GM12878 (cell line): ENCODE measurements around the gene NMUR2. TPM values are rescaled to one million over a fixed set of nuclear protein-coding genes. Genes with fewer than 3 reads are reported as not detected.

ENCODE experiments used
- MTA3 ChIP-seq: IDR thresholded peaks from 2 replicates; pipeline ENCODE4 v1.6.1; 2012; ENCODE audit warnings: low read length, inconsistent platforms, borderline replicate concordance
- RAD21 ChIP-seq: IDR thresholded peaks from 2 replicates; pipeline ENCODE4 v1.6.1; 2011; ENCODE audit warnings: mild to moderate bottlenecking, low read depth, low read length, moderate library complexity; ENCODE audit not compliant: insufficient read depth
- RELA ChIP-seq: fragments of 450-650 bp; IDR thresholded peaks from 2 replicates; pipeline ENCODE4 v1.8.0; 2014; ENCODE audit warnings: borderline replicate concordance; ENCODE audit not compliant: partially characterized antibody
- SMC3 ChIP-seq: IDR thresholded peaks from 2 replicates; pipeline ENCODE4 v1.6.1; 2011; ENCODE audit warnings: low read length, improper control_type of control experiment, borderline replicate concordance
- ZBED1 ChIP-seq: IDR thresholded peaks from 2 replicates; pipeline ENCODE4 v1.6.1; 2016; ENCODE audit warnings: borderline replicate concordance
- polyA plus RNA-seq, 11 experiments: library from polyadenylated mRNA; depleted of rRNA in 4 of 11; unstranded in 6 of 11; stranded (reverse) in 5 of 11; fragments of >200 nt; fragmentation: Nextera tagmentation in 4 of 11; fragmentation: Illumina TruSeq in 1 of 11; extraction: Ambion mirVana in 4 of 11; extraction: Trizol in 1 of 11; gene quantifications; 1 replicate in 1 of 11; 2 replicates in 10 of 11; pipeline versions ENCODE4 v1.2.1 to v1.2.3, GENCODE V29; 2011 to 2016; ENCODE audit warnings: inconsistent platforms in 2 of 11, missing spikeins in 2 of 11, low read depth in 1 of 11
- total RNA-seq, 4 experiments: library from RNA; depleted of rRNA in 3 of 4; stranded (reverse); fragments of >200 nt in 3 of 4; fragmentation: Illumina TruSeq in 1 of 4; extraction: Trizol in 1 of 4; gene quantifications; 2 replicates each; pipeline versions ENCODE4 v1.2.1 to v1.2.3, GENCODE V29; 2013 to 2021
- TF ChIP-seq, protein P1 (sequence below), 3 experiments: IDR thresholded peaks in 2 of 3; conservative IDR thresholded peaks in 1 of 3; 2 replicates each; pipeline ENCODE4 v1.5.1; 2011; ENCODE audit warnings: low read depth in 3 of 3, low read length in 3 of 3, mild to moderate bottlenecking in 3 of 3, control low read depth in 2 of 3, moderate library complexity in 2 of 3, inconsistent platforms in 1 of 3, mixed read lengths in 1 of 3; ENCODE audit not compliant: control insufficient read depth in 2 of 3, insufficient read depth in 1 of 3; ENCODE audit errors: extremely low read depth in 1 of 3
- TF ChIP-seq, protein P2 (sequence below): fragments of 450-650 bp; IDR thresholded peaks from 2 replicates; pipeline ENCODE4 v1.6.1; 2017; ENCODE audit warnings: mild to moderate bottlenecking, moderate library complexity

NMUR2 gene
- total and polyA plus RNA-seq, 10 of the 15 experiments (the other 5 are each of a cell fraction or from before 2014, with no cell fraction given): 0.06 to 0.11 (median 0.06) TPM; not detected in 7

DNA sequence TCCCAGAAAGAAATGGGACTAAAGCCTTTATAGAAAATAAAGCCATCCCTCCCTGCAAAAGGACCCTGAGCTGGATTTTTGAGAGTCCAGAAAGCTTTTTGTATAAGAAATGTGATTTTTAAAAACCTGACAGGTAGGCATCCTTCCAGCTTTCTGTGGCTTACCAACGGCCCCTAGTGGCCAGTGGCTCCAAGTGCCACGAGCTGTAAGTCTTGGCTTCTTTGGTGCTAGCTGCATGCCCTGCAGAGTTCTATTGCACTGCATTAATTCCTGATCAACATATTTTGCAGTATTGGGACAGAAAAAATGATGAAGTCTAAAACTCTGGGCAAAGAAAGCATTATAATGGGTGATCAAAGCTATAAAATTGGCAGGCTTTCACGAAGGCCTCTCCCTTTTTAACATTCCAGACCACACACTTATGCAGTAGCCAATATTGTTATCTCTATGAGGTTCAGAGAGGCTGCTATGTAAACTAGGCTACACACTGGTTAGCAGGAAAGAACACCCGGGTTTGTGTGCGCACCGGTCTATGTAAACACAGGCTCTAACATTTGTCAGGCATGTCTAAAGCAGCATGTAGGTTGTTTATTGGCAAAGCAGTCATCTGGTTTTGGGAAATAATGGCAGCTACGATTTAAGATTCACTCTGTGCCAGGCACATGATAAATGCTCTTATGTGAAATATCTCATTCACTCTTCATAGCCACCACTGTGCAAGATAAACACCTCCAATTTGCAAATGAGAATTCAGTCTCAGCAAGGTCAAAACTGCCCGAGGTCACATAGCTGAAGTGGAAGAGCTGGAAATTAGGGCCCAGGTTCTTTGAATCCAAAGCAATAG lies 55.2 kb downstream of the NMUR2 start (continued):
- TF ChIP-seq, protein P1, sequence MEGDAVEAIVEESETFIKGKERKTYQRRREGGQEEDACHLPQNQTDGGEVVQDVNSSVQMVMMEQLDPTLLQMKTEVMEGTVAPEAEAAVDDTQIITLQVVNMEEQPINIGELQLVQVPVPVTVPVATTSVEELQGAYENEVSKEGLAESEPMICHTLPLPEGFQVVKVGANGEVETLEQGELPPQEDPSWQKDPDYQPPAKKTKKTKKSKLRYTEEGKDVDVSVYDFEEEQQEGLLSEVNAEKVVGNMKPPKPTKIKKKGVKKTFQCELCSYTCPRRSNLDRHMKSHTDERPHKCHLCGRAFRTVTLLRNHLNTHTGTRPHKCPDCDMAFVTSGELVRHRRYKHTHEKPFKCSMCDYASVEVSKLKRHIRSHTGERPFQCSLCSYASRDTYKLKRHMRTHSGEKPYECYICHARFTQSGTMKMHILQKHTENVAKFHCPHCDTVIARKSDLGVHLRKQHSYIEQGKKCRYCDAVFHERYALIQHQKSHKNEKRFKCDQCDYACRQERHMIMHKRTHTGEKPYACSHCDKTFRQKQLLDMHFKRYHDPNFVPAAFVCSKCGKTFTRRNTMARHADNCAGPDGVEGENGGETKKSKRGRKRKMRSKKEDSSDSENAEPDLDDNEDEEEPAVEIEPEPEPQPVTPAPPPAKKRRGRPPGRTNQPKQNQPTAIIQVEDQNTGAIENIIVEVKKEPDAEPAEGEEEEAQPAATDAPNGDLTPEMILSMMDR (IDR thresholded peaks at IDR 0.05 in 2 of 3, conservative IDR thresholded peaks at IDR 0.05 in 1 of 3; ENCODE audit: control insufficient read depth in 2 of 3, extremely low read depth in 1 of 3, insufficient read depth in 1 of 3, low read depth in 3 of 3, low read length in 3 of 3): peak; percentile 82 to 92 (median 90)
- TF ChIP-seq SMC3 (peak; percentile 42; the same call in 1 of the 2 replicates), RAD21 (peak; percentile 69), MTA3 (no peak), RELA (no peak), ZBED1 (no peak)
- TF ChIP-seq, protein P2, sequence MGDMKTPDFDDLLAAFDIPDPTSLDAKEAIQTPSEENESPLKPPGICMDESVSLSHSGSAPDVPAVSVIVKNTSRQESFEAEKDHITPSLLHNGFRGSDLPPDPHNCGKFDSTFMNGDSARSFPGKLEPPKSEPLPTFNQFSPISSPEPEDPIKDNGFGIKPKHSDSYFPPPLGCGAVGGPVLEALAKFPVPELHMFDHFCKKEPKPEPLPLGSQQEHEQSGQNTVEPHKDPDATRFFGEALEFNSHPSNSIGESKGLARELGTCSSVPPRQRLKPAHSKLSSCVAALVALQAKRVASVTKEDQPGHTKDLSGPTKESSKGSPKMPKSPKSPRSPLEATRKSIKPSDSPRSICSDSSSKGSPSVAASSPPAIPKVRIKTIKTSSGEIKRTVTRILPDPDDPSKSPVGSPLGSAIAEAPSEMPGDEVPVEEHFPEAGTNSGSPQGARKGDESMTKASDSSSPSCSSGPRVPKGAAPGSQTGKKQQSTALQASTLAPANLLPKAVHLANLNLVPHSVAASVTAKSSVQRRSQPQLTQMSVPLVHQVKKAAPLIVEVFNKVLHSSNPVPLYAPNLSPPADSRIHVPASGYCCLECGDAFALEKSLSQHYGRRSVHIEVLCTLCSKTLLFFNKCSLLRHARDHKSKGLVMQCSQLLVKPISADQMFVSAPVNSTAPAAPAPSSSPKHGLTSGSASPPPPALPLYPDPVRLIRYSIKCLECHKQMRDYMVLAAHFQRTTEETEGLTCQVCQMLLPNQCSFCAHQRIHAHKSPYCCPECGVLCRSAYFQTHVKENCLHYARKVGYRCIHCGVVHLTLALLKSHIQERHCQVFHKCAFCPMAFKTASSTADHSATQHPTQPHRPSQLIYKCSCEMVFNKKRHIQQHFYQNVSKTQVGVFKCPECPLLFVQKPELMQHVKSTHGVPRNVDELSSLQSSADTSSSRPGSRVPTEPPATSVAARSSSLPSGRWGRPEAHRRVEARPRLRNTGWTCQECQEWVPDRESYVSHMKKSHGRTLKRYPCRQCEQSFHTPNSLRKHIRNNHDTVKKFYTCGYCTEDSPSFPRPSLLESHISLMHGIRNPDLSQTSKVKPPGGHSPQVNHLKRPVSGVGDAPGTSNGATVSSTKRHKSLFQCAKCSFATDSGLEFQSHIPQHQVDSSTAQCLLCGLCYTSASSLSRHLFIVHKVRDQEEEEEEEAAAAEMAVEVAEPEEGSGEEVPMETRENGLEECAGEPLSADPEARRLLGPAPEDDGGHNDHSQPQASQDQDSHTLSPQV: no peak
